ENCODE data around the gene WDFY1. TPM values are rescaled to one million over a fixed set of nuclear protein-coding genes. Genes with fewer than 3 reads are reported as not detected.
A peak's percentile ranks its signal among the peaks of the same experiment; 100 is the strongest.

WDFY1 gene
- total and polyA plus RNA-seq, 9 of the 15 experiments (the other 6 are each of a cell fraction or from before 2014, with no cell fraction given) = 5.4 to 27.6 (median 17.5) TPM

GRCh38 chr2:223957092-223957851 lies 12.1 kb upstream of the WDFY1 start, which contains the start of gene MRPL44 (continued):
- no peak for TF ChIP-seq CREB5 (CRISPR knock-in tag; IDR thresholded peaks at IDR 0.05)
- no peak for TF ChIP-seq CEBPG (CRISPR knock-in tag; IDR thresholded peaks at IDR 0.05)
- peak; percentile 61 to 84 for TF ChIP-seq CEBPG (tag; conservative IDR thresholded peaks at IDR 0.05 in 1 of 2, IDR thresholded peaks at IDR 0.05 in 1 of 2)
- no peak for TF ChIP-seq MXD1 (CRISPR knock-in tag; IDR thresholded peaks at IDR 0.05; ENCODE audit: borderline replicate concordance, poor library complexity, severe bottlenecking)
- no peak for TF ChIP-seq ZNF239 (CRISPR knock-in tag; IDR thresholded peaks at IDR 0.05)
- TF ChIP-seq PRMT5 (CRISPR knock-in tag; IDR thresholded peaks at IDR 0.05) = no peak
- peak in 1 of 2 experiments; percentile 82; a peak in 3 of 4 replicates for TF ChIP-seq UBTF (IDR thresholded peaks at IDR 0.05; ENCODE audit: borderline replicate concordance in 1 of 2, low read depth in 2 of 2, low read length in 2 of 2)
- TF ChIP-seq RBM15 (IDR thresholded peaks at IDR 0.05; ENCODE audit: insufficient read depth, low read length) = no peak
- no peak for TF ChIP-seq ZSCAN29 (IDR thresholded peaks at IDR 0.05)
- no peak for TF ChIP-seq ATF6 (CRISPR knock-in tag; IDR thresholded peaks at IDR 0.05)
- TF ChIP-seq THRA (IDR thresholded peaks at IDR 0.05) = no peak
- peak; percentile 51 for TF ChIP-seq NFIC (IDR thresholded peaks at IDR 0.05)
- no peak for TF ChIP-seq MCM5 (IDR thresholded peaks at IDR 0.05; ENCODE audit: low read depth)
- TF ChIP-seq ZC3H4 (CRISPR knock-in tag; IDR thresholded peaks at IDR 0.05; ENCODE audit: borderline replicate concordance) = no peak
- TF ChIP-seq CTCFL (IDR thresholded peaks at IDR 0.05; ENCODE audit: borderline replicate concordance, insufficient read depth, low read depth, low read length, poor library complexity, severe bottlenecking) = no peak
- no peak for TF ChIP-seq ZNF696 (CRISPR knock-in tag; conservative IDR thresholded peaks at IDR 0.05)
- no peak for TF ChIP-seq IFI16 (CRISPR knock-in tag; IDR thresholded peaks at IDR 0.05)

Data from K562 (cell line).